AG09319 (cell line): ENCODE measurements around the gene NRG3.

Experiments
- DNase-seq: peaks from one replicate; pipeline ENCODE4 v3.0.0-alpha.2; 2010; ENCODE audit warnings: low read depth; ENCODE audit errors: extremely low read depth
- CTCF ChIP-seq: IDR thresholded peaks from 2 replicates; pipeline ENCODE4 v1.5.1; 2011; ENCODE audit warnings: low read depth, mild to moderate bottlenecking, inconsistent platforms, low read length, moderate library complexity

The NRG3 gene

GRCh38 chr10:82544377-82544776 is 669.4 kb downstream of the NRG3 start:
- DNase-seq = no peak
- TF ChIP-seq CTCF = no peak

GRCh38 chr10:82551506-82551905 is 676.5 kb downstream of the NRG3 start:
- DNase-seq = no peak
- TF ChIP-seq CTCF = no peak

GRCh38 chr10:82552267-82552666 is 677.3 kb downstream of the NRG3 start:
- TF ChIP-seq CTCF = no peak
- DNase-seq = no peak

GRCh38 chr10:82554381-82554780 is 679.4 kb downstream of the NRG3 start:
- TF ChIP-seq CTCF = no peak
- no peak for DNase-seq

GRCh38 chr10:82558014-82558607 is 683.1 kb downstream of the NRG3 start:
- DNase-seq = no peak
- no peak for TF ChIP-seq CTCF

- DNase-seq = no peak
- TF ChIP-seq CTCF = no peak
Measured at GRCh38 chr10:82564353-82565196, 689.6 kb downstream of the NRG3 start.

- TF ChIP-seq CTCF = no peak
- DNase-seq = no peak
Measured at GRCh38 chr10:82565197-82565575, 690.2 kb downstream of the NRG3 start.
